ENCODE results near the gene STAC.

Gene STAC

DNA sequence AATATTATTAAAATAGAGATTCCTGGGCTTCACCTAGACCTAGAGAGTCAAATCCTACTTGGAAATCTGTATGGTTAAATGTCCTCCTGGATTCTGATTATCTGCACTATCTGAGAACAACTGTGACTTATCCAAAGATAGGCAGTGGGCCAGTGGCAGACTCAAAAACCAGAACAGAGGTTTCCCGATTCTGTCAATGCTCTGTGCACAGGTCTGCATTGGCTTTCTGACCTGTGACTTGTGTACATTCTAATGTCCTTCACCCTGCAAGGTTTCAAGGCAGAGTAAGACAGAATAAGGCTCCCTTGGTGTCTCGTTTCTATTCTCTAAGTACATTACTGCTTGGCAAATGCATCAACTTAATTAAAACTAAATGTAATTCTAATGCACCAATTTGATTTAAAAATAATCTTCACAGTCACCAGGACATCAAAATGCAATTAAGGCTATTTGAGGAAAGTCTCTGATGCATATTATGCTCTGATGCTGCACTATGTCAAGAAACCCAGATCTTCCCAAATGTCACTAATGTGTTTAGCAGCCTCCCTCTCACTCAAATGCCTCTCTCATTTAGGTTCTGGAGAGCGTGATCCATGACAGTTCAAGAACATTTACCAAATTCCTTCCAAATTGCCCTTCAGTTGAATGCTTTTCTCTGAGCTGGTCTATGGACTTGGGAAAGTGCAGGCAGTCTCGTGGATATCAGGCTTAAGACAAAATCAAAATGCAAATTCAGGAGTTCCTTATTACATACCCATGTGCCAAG is 140.1 kb downstream of the STAC start:
- no peak overlapping the region for H3K4me3 ChIP-seq (replicated peaks; ENCODE audit: insufficient read depth, low read length)
- no peaks in the 10 kb centered on the region for H3K27me3 ChIP-seq (ENCODE audit: insufficient read depth, poor library complexity, severe bottlenecking)
- H3K27ac ChIP-seq (replicated peaks): no peak overlapping the region
- DNase-seq (ENCODE audit: low read depth in 1 of 2, low spot score in 1 of 2): no peak
- TF ChIP-seq GABPA (IDR thresholded peaks at IDR 0.05; ENCODE audit: low read depth) (no peak), SPI1 (IDR thresholded peaks at IDR 0.05; ENCODE audit: borderline replicate concordance, low read depth) (no peak), POLR2AphosphoS5 (IDR thresholded peaks at IDR 0.05; ENCODE audit: low read depth) (no peak)
- TF ChIP-seq, protein P1, sequence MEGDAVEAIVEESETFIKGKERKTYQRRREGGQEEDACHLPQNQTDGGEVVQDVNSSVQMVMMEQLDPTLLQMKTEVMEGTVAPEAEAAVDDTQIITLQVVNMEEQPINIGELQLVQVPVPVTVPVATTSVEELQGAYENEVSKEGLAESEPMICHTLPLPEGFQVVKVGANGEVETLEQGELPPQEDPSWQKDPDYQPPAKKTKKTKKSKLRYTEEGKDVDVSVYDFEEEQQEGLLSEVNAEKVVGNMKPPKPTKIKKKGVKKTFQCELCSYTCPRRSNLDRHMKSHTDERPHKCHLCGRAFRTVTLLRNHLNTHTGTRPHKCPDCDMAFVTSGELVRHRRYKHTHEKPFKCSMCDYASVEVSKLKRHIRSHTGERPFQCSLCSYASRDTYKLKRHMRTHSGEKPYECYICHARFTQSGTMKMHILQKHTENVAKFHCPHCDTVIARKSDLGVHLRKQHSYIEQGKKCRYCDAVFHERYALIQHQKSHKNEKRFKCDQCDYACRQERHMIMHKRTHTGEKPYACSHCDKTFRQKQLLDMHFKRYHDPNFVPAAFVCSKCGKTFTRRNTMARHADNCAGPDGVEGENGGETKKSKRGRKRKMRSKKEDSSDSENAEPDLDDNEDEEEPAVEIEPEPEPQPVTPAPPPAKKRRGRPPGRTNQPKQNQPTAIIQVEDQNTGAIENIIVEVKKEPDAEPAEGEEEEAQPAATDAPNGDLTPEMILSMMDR (IDR thresholded peaks at IDR 0.05; ENCODE audit: insufficient read depth, low read length): no peak
- TF ChIP-seq, protein P2, sequence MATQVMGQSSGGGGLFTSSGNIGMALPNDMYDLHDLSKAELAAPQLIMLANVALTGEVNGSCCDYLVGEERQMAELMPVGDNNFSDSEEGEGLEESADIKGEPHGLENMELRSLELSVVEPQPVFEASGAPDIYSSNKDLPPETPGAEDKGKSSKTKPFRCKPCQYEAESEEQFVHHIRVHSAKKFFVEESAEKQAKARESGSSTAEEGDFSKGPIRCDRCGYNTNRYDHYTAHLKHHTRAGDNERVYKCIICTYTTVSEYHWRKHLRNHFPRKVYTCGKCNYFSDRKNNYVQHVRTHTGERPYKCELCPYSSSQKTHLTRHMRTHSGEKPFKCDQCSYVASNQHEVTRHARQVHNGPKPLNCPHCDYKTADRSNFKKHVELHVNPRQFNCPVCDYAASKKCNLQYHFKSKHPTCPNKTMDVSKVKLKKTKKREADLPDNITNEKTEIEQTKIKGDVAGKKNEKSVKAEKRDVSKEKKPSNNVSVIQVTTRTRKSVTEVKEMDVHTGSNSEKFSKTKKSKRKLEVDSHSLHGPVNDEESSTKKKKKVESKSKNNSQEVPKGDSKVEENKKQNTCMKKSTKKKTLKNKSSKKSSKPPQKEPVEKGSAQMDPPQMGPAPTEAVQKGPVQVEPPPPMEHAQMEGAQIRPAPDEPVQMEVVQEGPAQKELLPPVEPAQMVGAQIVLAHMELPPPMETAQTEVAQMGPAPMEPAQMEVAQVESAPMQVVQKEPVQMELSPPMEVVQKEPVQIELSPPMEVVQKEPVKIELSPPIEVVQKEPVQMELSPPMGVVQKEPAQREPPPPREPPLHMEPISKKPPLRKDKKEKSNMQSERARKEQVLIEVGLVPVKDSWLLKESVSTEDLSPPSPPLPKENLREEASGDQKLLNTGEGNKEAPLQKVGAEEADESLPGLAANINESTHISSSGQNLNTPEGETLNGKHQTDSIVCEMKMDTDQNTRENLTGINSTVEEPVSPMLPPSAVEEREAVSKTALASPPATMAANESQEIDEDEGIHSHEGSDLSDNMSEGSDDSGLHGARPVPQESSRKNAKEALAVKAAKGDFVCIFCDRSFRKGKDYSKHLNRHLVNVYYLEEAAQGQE (IDR thresholded peaks at IDR 0.05; ENCODE audit: insufficient replicate concordance, low read depth): no peak

DNA sequence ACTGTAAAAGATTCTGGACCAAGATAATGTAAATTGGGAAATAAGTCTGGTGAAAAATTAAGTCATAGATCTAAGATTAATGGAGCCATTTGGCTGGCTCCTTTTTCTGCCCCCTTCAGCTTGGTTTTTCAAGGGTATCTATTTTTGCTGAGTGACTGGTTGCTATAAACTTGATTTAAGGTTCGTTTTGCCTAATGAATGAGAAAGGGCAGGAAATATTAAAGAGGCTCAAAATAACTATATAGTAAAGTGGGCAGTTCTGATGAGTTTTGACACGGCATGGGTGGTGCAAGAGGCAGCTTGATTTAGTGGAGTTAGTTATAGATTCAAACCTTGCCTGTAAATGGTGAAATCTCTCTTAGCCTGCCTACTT is 140.7 kb downstream of the STAC start:
- no peak overlapping the region for H3K27ac ChIP-seq (replicated peaks)
- DNase-seq (ENCODE audit: low read depth in 1 of 2, low spot score in 1 of 2): no peak
- no peaks in the 10 kb centered on the region for H3K27me3 ChIP-seq (ENCODE audit: insufficient read depth, poor library complexity, severe bottlenecking)
- TF ChIP-seq POLR2AphosphoS5 (IDR thresholded peaks at IDR 0.05; ENCODE audit: low read depth): no peak
- TF ChIP-seq GABPA (IDR thresholded peaks at IDR 0.05; ENCODE audit: low read depth): no peak
- TF ChIP-seq, protein P2 (IDR thresholded peaks at IDR 0.05; ENCODE audit: insufficient replicate concordance, low read depth): no peak
- TF ChIP-seq, protein P1 (IDR thresholded peaks at IDR 0.05; ENCODE audit: insufficient read depth, low read length): no peak
- no peak for TF ChIP-seq SPI1 (IDR thresholded peaks at IDR 0.05; ENCODE audit: borderline replicate concordance, low read depth)
- no peak overlapping the region for H3K4me3 ChIP-seq (replicated peaks; ENCODE audit: insufficient read depth, low read length)

DNA sequence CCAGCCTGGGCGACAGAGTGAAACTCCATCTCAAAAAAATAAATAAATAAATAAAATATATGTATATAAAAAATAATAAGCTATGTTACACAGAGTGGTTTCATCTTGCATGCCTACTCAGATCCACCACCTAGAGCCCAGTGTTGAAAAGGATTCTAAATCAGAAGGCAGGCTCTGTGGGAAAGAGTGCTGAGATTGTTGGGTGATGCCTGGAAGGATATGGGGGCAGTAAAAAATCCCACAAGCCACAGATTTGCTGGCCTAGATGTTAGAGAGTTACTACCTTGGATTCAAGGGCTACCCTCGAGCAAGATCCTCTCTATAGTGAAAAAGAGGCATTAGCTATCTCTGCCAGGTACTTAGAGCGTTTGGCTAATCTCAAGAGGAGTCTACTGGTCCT is 144.3 kb downstream of the STAC start:
- TF ChIP-seq, protein P1 (IDR thresholded peaks at IDR 0.05; ENCODE audit: insufficient read depth, low read length): no peak
- TF ChIP-seq GABPA (IDR thresholded peaks at IDR 0.05; ENCODE audit: low read depth) (no peak), POLR2AphosphoS5 (IDR thresholded peaks at IDR 0.05; ENCODE audit: low read depth) (no peak), SPI1 (IDR thresholded peaks at IDR 0.05; ENCODE audit: borderline replicate concordance, low read depth) (no peak)
- TF ChIP-seq, protein P2 (IDR thresholded peaks at IDR 0.05; ENCODE audit: insufficient replicate concordance, low read depth): no peak
- Histone ChIP-seq H3K4me3 (replicated peaks; ENCODE audit: insufficient read depth, low read length) (no peak overlapping the region), H3K27me3 (ENCODE audit: insufficient read depth, poor library complexity, severe bottlenecking) (no peaks in the 10 kb centered on the region), H3K27ac (replicated peaks) (no peak overlapping the region)
- DNase-seq (ENCODE audit: low read depth in 1 of 2, low spot score in 1 of 2): no peak
